ENCODE results near the gene RBM12.

RBM12 gene

GRCh38 chr20:35662551-35662950 is 2.1 kb downstream of the RBM12 start:
- TF ChIP-seq, protein P1, sequence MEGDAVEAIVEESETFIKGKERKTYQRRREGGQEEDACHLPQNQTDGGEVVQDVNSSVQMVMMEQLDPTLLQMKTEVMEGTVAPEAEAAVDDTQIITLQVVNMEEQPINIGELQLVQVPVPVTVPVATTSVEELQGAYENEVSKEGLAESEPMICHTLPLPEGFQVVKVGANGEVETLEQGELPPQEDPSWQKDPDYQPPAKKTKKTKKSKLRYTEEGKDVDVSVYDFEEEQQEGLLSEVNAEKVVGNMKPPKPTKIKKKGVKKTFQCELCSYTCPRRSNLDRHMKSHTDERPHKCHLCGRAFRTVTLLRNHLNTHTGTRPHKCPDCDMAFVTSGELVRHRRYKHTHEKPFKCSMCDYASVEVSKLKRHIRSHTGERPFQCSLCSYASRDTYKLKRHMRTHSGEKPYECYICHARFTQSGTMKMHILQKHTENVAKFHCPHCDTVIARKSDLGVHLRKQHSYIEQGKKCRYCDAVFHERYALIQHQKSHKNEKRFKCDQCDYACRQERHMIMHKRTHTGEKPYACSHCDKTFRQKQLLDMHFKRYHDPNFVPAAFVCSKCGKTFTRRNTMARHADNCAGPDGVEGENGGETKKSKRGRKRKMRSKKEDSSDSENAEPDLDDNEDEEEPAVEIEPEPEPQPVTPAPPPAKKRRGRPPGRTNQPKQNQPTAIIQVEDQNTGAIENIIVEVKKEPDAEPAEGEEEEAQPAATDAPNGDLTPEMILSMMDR (IDR thresholded peaks at IDR 0.05), result no peak

DNA sequence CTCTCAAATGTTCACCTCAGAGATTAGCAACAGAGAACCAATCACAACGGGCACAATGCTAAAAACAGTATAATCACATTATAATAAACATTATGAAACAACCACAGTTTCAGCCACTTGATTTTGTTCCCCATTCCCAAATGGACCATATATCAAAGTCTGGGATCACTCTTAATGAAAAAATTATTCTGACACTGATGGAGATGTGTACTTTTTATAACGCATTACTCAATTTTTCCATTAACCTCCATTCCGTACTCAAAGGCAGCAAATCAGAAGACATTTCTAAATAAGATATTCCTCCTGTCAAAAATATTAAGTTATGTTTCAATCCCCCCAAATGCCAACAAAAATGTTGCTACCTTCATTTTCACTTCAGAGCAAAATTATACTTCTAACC is 2.8 kb downstream of the RBM12 start:
- TF ChIP-seq, protein P1 (IDR thresholded peaks at IDR 0.05), result no peak

DNA sequence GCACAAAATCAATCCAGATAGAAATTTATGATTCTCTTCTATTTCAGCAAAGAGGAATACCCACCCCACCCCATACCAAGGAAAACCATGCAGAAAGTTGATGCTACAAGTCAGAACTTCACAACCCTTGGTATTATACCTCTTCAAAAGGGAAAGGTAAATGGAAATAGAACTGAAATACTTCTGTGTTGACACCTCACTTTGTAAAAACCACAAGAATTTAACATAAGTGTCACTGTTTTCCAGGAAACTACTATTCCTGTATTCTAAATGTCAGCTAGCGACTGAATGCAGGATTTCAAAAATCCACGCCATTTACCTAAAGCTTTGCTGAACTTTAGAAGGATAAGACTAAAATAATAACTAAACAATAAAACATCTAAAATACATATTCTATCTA is 3.6 kb downstream of the RBM12 start:
- TF ChIP-seq, protein P1 (IDR thresholded peaks at IDR 0.05), result no peak

DNA sequence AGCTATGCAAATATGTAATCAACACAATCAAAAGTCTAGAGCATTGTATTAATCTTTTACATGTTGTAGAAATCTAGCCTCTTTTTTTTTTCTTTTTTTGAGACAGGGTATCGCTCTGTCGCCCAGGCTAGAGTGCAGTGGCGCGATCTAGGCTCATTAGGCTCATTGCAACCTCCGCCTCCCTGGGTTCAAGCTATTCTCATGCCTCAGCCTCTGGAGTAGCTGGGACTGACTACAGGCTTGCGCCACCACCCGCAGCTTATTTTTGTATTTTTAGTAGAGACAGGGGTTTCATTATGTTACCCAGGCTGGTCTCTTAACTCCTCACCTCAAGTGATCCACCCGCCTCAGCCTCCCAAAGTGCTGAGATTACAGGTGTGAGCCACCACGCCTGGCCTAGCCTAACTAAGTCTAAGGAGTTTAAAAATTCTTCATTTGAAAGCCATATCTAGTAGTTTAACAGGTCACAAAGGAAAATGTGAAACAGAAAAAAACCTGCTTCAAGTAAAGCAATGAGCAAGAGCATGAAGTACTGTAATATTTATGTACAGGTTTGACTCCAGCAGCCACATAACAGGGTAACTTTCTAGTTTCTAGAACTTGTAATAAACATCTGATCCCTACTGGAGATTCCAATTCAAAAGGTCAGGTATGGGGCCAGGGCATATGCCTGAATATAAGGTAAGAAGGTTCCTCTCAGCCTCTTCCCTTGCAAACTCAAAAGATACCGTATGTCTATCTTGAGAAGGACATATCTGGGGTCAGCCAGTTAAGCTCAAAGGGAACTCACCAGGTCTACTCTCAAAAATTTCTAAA is 4.4 kb downstream of the RBM12 start:
- TF ChIP-seq, protein P1 (IDR thresholded peaks at IDR 0.05), result no peak

- TF ChIP-seq, protein P1 (IDR thresholded peaks at IDR 0.05), result no peak
These were observed 7.4 kb downstream of the RBM12 start for GRCh38 chr20:35657271-35657670.

DNA sequence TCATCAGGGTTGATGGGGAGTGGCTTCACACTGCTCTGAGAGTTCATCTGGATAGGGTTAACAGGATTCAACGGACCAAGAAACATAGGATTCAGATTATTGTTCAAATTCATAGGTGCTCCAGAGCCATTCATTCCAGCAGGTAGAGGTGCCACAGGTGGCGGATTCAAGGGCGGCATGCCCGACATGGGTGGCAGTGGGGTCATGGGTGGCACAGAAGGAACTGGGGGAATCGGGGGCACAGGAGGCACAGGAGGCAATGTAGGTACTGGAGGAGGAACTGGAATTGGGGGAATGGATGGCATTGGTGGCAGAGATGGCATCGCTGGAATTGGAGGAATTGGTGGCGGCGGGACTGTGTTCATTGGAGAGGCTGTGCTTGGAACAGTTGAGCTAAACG is 10.3 kb downstream of the RBM12 start:
- TF ChIP-seq, protein P1 (IDR thresholded peaks at IDR 0.05), result no peak

- TF ChIP-seq, protein P1 (IDR thresholded peaks at IDR 0.05), result no peak
These were observed 10.8 kb downstream of the RBM12 start for GRCh38 chr20:35653893-35654292.

DNA sequence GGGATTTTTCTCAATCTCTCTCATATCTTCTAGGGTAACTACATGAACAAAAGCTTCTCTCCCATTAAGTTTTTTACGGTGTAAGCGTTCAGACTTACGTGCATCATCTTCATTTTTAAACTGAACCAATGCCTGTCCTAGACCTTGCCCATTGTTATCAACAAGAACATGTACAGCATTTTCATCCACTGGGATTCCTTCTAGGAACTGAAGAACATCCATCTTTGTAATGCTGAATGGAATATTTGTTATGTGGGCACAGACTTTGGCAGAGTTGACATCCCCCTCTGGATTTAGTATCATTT is 11.3 kb downstream of the RBM12 start:
- TF ChIP-seq, protein P1 (IDR thresholded peaks at IDR 0.05), result no peak

Measured in LNCAP (cell line).